Pulmonary artery endothelial cell (primary cell): ENCODE measurements around the gene PREPL. TPM values are rescaled to one million over a fixed set of nuclear protein-coding genes. Genes with fewer than 3 reads are reported as not detected.
A peak's percentile ranks its signal among the peaks of the same experiment; 100 is the strongest.

ENCODE experiments used
- DNase-seq: peaks from one replicate; pipeline ENCODE4 v3.0.0-alpha.2; 2011; ENCODE audit warnings: low read depth, low spot score
- total RNA-seq: library from RNA; depleted of rRNA; stranded (reverse); fragments of >200 nt; gene quantifications from 2 replicates; pipeline ENCODE4 v1.2.3, GENCODE V29; 2014

PREPL gene
- total RNA-seq, 1 donor from 2014 or later, result 19.3 TPM

DNA sequence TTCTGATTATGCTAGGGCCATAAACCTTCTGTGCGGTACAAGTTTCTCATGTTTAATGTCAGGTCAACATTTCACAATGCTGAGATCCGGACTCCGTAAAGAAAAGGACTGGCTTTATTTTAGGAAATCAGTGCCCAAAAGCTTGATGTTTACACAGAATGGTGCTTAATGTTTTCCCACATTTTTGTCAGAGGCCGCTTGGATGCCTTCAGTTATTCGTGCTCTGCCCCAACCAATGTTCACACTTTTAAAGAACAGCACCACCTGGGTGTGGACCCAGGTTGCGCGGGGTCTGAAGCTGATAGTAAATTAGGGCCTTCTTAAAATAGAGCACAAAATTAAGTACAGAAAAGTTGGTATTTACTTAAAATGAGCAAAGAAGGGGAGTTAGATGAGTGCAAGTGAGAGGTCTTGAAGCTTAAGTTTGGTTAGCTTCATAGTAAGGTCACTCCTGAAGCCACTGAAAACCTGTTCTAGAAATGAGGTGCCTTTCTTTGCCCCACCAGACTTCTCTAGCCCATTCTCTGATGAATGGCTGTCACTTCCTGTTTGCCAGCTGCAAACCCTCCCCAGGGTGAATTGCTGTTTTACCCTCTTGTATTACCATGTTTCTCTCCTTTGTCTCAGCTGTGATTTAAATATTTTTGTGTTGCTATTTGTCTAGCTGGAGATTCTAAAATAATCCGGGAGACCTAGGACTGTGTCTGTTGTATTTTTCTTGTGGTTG, 65.5 kb downstream of the PREPL start:
- no peak for DNase-seq

DNA sequence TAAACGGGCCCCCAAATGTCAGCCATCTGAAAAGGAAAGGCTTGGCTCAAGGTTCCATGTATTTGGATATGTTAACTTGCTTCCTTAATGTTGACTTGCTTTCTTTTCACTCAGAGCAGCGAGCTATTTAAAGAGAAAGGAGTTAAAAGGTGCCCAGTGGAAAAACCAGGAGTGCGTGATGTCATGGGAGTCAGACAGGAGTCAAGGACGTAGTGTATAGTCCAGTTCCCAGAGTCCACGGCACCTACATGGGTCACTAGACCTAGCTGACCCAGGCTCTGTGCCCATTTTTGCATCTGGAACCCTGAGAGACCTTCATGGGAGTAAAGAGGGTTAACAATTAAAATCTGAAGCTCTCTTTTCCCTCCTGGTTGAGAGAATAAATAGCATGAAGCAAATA, 66.2 kb downstream of the PREPL start:
- no peak for DNase-seq

DNA sequence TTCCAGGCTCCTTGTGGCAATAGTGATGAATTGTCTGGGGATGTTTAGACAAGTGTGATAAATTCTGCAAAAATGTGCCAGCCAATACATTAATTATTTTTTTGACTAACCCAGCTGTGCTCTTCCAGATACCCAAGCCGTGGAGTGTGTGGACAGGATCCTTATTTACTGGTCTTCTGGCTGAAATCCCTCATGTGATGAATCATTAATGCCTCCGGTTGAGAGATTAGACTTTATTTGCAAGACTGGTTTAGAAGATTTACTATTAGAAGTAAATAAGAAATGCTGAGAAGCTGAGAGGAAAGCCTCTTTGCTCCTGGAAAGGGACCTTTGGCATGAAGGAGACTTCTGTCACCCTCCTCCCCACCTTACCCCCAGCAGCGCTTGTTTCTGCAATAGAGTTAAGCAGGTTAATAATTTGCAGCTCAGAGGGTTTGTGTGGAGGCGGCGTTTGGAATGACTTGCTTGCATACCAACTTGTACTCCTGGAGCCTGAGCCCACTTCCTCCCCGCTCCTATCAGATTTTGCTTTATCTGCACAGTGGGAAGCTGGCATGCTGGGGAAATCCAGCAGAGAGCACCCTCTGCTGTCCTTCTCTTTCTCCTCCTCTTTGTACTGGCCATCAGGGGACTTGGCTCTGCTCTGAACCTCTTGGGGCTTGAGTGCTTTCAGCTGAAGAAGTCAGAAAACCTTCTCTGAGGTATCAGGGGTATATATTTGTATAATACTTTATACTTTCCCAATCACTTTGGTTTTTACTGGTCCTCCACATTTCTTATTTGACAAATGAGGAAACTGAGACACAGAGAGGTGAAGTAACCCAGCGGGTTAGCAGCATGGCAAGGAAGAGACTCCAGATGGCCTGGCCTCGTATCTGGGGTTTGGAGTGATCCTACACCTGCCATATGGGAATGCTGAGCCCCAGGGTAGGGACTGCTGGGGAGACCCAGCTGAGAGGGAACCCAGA, 69.7 kb downstream of the PREPL start:
- peak; percentile 7 for DNase-seq

DNA sequence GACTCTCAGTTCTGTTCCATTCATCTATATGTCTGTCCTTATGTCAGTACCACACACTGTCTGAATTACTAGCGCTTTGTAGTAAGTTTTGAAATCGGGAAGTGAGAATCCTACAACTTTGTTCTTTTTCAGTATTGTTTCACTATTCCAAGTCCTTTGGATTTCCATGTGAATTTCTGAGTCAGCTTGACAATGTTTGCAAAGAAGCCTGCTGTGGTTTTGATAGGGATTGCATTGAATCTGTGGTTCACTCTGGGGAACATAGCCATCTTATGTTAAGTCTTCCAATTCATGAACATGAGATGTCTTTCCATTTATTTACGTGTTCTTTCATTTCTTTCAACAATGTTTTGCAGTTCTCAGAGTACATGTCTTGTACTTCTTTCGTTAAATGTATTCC, 71.0 kb downstream of the PREPL start:
- no peak for DNase-seq

DNA sequence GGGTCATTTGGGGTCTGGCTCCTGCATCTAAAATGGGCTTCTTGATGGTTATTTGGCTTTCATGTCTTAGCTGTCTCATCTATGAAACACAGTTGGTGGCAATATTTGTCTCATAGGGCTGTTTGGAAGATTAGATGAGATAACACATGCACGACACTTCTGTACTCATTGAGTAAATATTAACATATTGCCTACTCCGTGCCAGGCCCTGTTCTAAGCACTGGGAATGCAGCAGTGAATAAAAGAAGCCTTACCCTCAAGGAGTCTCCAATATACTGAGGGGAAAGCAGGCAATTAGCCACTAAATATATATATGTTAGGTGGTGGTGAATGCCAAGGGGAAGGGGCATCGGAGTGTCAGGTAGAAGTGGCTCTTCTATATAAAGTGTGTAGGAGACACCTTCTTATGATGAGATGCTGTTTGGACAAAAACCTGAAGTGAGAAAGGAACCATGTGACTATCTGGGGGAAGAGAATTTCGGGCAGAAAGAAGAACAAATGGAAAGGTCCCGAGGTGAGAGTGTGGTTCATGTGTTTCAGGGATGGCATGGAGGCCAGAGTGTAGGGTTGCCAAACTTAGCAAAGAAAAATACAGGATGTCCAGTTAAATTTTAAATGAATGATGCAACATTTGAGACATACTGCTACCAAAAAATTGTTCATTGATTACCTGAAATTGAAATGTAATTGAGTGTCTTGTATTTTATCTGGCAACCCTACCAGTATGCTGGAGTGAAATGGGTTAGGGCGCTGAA, 74.2 kb downstream of the PREPL start:
- no peak for DNase-seq

DNA sequence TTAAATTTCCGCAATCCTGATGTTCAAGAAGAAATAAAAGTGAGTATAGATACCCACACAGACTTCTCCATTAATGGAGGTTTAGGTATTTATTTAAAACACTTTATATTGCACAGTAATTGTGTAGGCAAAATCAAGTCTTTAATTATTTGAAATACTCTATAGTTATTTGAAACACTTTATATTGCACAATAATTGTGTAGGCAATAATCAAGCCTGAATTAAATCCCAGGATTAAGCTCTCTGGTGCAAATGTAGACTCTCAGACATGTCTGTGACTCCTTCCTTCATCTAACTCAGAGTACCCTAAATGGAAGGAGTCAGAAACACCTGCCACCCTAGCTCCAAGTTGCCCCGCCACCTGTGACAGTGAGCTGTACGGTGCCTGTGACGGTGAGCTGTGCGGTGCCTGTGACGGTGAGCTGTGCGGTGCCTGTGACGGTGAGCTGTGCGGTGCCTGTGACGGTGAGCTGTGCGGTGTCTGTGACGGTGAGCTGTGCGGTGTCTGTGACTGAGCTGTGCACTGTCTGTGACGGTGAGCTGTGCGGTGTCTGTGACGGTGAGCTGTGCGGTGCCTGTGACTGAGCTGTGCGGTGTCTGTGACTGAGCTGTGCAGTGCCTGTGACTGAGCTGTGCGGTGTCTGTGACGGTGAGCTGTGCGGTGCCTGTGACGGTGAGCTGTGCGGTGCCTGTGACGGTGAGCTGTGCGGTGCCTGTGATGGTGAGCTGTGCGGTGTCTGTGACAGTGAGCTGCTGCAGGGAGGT, 75.0 kb downstream of the PREPL start:
- no peak for DNase-seq

DNA sequence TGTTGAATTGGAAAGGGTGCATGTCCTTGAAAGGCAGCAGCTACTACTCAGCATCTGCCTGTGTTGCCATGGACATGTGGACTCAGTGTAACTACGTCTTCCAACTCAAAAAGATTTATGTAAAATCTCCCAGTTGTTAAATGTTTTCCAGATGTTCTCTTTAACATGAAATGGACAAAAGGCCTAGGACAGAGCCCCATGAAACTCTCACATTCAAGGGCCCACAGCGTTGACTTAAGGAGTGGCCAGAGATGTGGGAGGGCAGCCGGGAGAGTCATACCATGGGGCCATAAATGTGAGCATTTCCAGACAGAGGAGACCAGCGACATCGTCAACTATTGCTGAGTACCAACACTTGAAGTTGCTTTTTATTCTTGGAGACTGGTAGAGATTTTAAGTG, 76.1 kb downstream of the PREPL start:
- DNase-seq, result no peak

DNA sequence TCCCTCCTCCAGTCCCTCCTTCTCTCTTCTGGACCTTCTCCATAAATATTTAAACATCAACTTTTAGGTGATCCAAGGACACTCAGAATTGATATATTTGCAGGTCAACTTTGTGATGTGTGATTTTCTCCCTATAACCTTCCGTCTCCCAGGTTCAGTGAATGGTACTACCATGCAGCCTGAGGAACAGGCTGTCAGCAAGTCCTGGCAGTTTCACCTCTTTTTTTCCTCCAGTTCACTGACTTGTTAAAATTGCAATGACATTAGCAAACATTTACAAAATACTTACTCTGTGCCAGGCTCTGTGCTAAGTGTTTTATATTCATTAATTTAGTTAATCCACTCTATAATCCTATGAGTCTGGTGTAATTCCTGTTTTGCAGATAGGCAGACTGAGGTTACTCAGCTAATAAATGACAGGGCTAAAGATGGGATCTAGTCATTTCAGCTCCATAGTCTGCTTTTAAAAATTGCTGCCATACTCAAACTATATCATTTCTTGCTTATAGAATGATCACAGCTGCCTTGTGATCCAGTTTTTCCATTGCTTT, 78.1 kb downstream of the PREPL start:
- DNase-seq, result no peak

DNA sequence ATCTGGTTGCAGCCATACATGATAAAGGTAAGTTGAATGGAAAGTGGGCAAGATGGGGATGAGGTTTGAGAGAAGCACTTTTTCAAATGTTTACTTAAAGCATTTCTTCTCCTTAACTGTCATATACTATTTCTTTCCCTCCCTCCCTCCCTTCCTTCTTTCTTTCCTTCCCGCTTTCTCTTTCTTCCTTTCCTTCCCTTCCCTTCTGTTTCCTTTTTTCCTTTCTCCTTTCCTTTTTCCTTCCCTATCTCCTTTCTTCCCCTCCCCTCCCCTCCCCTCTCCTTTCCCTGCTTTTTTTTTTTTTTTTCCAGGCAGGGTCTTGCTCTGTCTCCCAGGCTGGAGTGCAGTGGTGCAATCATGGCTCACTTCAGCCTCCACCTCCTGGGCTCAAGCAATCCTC, 80.4 kb downstream of the PREPL start:
- DNase-seq, result no peak

DNA sequence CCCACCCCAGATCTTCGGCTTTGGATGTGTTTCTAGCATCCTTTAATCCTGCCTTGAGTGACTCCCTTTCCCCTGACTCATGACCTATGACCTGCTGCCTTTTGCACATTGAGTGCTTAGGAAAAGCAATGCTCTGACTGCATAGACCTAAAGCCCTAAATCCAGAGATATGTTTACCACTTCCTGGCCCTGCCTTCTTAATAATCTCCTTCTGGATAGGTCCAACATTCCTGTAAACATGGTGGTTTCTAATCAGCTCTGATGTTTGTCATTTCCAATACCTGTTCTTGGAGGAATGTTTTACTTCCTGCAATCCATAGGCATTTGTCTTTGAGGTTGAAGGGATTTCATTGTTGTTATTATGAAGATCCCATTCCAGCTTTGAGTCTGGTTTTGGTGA, 83.8 kb downstream of the PREPL start:
- DNase-seq, result no peak

DNA sequence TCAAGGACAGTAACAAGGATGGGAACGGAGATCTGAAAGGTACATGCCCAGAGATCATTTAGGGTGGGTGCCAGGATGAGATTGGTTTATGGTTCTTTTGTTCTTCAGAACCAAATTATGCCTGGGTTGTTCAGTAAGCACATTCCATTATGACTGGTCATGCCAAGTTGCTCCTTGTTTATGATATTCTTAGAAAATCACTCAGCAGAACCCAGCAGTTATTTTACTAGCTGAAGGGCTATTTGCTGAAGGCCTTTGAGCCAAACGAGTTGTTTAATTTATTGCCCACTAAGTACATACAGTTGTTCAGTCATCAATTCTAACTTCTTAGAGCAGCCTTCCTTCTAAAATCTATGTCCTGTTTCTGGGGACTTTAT, 85.4 kb downstream of the PREPL start:
- no peak for DNase-seq

DNA sequence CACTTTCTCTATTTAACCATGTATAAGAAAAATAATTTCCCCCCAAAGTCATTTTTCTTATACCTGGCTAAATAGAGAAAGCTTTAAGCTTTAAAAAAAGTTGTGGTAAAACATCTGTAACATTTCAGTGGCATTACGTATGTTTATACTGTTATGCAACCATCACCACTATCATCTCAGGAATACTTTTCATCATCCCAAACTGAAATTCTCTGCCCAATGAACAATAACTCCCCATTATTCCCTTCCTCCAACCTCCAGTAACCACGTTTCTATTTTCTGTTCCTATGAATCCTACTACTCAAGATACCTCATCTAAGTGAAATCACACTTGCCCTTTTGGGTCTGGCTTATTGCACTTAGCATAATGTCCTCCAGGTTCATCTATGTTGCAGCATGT, 87.7 kb downstream of the PREPL start:
- DNase-seq, result no peak

DNA sequence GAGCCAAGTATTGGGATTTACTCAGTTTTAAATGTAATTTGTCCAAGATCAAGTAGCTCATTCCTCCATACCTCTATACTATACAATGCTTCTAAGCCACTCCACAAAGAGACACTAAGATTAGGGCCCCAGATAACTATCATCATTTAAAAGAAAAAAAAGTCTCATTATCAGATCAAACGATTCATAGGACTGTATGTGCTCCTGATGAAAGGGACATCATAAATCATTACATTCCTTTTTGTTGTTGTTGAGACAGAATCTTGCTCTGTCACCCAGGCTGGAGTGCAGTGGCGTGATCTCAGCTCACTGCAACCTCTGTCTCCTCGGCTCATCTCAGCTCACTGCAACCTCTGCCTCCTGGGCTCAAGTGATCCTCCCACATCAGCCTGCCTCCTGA, 88.2 kb downstream of the PREPL start:
- no peak for DNase-seq

DNA sequence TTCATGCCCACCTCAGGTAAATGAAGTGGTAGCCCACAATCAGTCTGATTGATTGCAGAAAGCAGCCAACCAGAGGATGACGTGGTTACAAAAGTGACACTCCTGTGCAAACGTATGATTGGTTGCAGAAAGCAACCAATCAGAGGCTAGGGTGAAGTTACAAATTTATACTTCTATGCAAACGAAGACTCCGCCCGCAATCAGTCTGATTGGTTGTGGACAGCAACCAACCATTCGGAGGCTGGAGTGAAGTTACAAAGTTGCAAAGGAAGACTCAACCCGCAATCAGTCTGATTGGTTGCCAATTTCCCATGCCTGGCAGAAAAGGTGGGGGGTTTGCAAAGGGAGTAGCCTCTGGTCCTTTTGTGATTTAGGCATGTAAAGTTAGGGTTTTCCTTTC, 90.0 kb downstream of the PREPL start:
- DNase-seq, result no peak

DNA sequence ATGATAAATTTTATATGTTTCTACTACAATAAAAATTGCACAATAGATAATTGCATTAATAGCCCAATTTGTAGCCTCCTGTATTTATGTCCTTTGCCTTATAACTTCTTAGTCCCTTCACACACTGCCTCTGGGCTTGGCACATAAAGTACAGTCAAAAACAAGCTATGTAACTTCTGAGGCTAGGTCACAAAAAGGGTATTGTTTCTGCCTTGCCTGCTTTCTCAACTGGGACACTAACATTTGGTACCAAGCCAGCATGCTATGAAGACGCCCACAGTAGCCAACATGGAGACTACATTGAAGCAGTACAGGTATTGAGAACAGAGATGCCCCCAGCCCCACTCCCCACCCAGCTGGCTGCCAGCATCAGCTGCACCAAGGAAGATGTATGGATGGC, 91.5 kb downstream of the PREPL start:
- DNase-seq, result no peak

DNA sequence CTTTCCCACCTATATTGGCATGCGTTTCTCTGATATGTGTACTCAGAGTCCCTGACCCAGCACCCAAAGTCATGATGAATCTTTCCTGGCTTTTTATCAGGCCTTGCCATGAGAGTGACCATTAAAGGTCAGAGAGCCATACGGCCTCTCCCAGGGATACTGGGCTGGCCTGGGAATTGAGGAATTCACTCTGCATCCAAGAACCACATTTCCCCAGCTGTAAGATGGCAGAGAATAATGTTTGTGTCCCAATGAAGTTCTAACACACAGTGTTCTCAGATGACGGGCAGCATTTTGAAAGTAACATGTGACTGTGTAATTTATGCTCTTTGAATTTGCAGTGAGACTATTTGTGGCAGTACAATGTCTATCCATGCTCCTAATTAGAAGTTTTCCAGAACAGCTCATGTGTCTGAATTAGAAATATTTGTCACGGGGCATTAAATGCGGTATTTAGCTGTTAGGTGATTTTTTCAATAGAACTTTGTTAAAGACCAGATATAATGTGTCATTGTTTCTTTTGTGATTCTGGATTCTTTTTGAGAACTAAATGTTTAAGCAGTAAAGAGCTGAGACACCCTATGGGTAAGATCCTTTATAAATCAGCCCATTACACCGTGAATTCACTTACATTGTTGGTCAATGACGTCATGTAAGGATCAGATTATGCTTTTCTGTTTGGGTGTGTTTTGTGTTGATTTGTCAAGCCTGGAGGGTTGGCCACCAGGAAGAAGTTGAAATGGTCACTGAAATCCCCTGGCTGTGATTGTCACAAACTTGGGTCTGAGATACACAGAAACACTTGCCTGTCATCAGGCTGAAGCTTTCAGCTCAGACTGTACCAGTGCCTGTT, 93.3 kb downstream of the PREPL start:
- DNase-seq, result no peak
